Dendritic cell treated with granulocyte-macrophage colony-stimulating factor and Interleukin-4, amounts not matched to agents 40 ng/mL and 50 ng/mL, for 4 days (primary cell): ENCODE results near the gene PAPSS2.
A peak's percentile ranks its signal among the peaks of the same experiment; 100 is the strongest.

Experiments used
- H3K27ac Mint-ChIP-seq: one replicate; pipeline ENCODE4 v1.8.0; 2022; ENCODE audit warnings: mild to moderate bottlenecking, mixed read lengths
- H3K27me3 Mint-ChIP-seq: one replicate; pipeline ENCODE4 v1.8.0; 2022; ENCODE audit warnings: mild to moderate bottlenecking, mixed read lengths
- H3K36me3 Mint-ChIP-seq: one replicate; pipeline ENCODE4 v1.8.0; 2022; ENCODE audit warnings: low read depth, mixed read lengths
- H3K4me1 Mint-ChIP-seq: one replicate; pipeline ENCODE4 v1.8.0; 2022; ENCODE audit warnings: low read depth, mixed read lengths
- H3K4me3 Mint-ChIP-seq: one replicate; pipeline ENCODE4 v1.8.0; 2022; ENCODE audit warnings: mild to moderate bottlenecking, moderate library complexity, mixed read lengths
- H3K9me3 Mint-ChIP-seq: one replicate; pipeline ENCODE4 v1.8.0; 2022; ENCODE audit warnings: mixed read lengths
- intact Hi-C: fragments of 100-400 bp; cut with micrococcal nuclease; formaldehyde crosslinking; loops from one replicate; pipeline ENCODE4 v1.15.0; 2022

PAPSS2 gene

GRCh38 chr10:87765666-87766376 lies 106.1 kb downstream of the PAPSS2 start:
- Mint-ChIP-seq H3K27ac (no peak overlapping the region), H3K9me3 (no peaks in the 10 kb centered on the region), H3K27me3 (no peaks in the 10 kb centered on the region), H3K4me3 (no peak overlapping the region), H3K4me1 (peaks cover 14% of the 10 kb centered on the region), H3K36me3 (peaks cover 41% of the 10 kb centered on the region)
- intact Hi-C loops: no loop called here

- intact Hi-C loops: no loop called here
- no peaks in the 10 kb centered on the region for H3K9me3 Mint-ChIP-seq
- H3K27ac Mint-ChIP-seq: no peak overlapping the region
- no peak overlapping the region for H3K4me3 Mint-ChIP-seq
- peaks cover 41% of the 10 kb centered on the region for H3K36me3 Mint-ChIP-seq
- peaks cover 8% of the 10 kb centered on the region for H3K4me1 Mint-ChIP-seq
- H3K27me3 Mint-ChIP-seq: no peaks in the 10 kb centered on the region
Observed at GRCh38 chr10:87767253-87767652, 107.6 kb downstream of the PAPSS2 start.

- no peak overlapping the region for H3K27ac Mint-ChIP-seq
- H3K4me1 Mint-ChIP-seq: peaks cover 12% of the 10 kb centered on the region
- H3K27me3 Mint-ChIP-seq: no peaks in the 10 kb centered on the region
- no peaks in the 10 kb centered on the region for H3K9me3 Mint-ChIP-seq
- peaks cover 35% of the 10 kb centered on the region for H3K36me3 Mint-ChIP-seq
- H3K4me3 Mint-ChIP-seq: no peak overlapping the region
- intact Hi-C loops: loop anchor here (1.0 kb wide), 2 partner anchors 116 to 239 kb away; no protein-coding TSS in a partner anchor
Observed at GRCh38 chr10:87771871-87772500, 112.3 kb downstream of the PAPSS2 start.

- Mint-ChIP-seq H3K4me1 (peaks cover 6% of the 10 kb centered on the region), H3K4me3 (peak overlapping the region; percentile 50), H3K27me3 (no peaks in the 10 kb centered on the region), H3K27ac (peak overlapping the region; percentile 45), H3K36me3 (peaks cover 23% of the 10 kb centered on the region), H3K9me3 (no peaks in the 10 kb centered on the region)
- intact Hi-C loops: no loop called here
Observed at GRCh38 chr10:87775766-87776165, 116.1 kb downstream of the PAPSS2 start.

- H3K27me3 Mint-ChIP-seq: no peaks in the 10 kb centered on the region
- no peak overlapping the region for H3K4me3 Mint-ChIP-seq
- no peaks in the 10 kb centered on the region for H3K9me3 Mint-ChIP-seq
- intact Hi-C loops: no loop called here
- peaks cover 24% of the 10 kb centered on the region for H3K36me3 Mint-ChIP-seq
- no peak overlapping the region for H3K27ac Mint-ChIP-seq
- H3K4me1 Mint-ChIP-seq: peaks cover 6% of the 10 kb centered on the region
Observed at GRCh38 chr10:87776328-87776727, 116.7 kb downstream of the PAPSS2 start.

- H3K4me3 Mint-ChIP-seq: no peak overlapping the region
- H3K27ac Mint-ChIP-seq: no peak overlapping the region
- no peaks in the 10 kb centered on the region for H3K4me1 Mint-ChIP-seq
- no peaks in the 10 kb centered on the region for H3K9me3 Mint-ChIP-seq
- peaks cover 32% of the 10 kb centered on the region for H3K36me3 Mint-ChIP-seq
- intact Hi-C loops: no loop called here
- H3K27me3 Mint-ChIP-seq: no peaks in the 10 kb centered on the region
Observed at GRCh38 chr10:87781545-87781944, 121.9 kb downstream of the PAPSS2 start.

GRCh38 chr10:87782721-87783120 lies 123.0 kb downstream of the PAPSS2 start:
- Mint-ChIP-seq H3K27me3 (no peaks in the 10 kb centered on the region), H3K9me3 (no peaks in the 10 kb centered on the region), H3K4me3 (no peak overlapping the region), H3K4me1 (no peaks in the 10 kb centered on the region), H3K36me3 (peaks cover 34% of the 10 kb centered on the region), H3K27ac (no peak overlapping the region)
- intact Hi-C loops: no loop called here

GRCh38 chr10:87786421-87786820 lies 126.7 kb downstream of the PAPSS2 start:
- intact Hi-C loops: no loop called here
- H3K27me3 Mint-ChIP-seq: no peaks in the 10 kb centered on the region
- H3K9me3 Mint-ChIP-seq: no peaks in the 10 kb centered on the region
- no peak overlapping the region for H3K4me3 Mint-ChIP-seq
- peaks cover 46% of the 10 kb centered on the region for H3K36me3 Mint-ChIP-seq
- no peaks in the 10 kb centered on the region for H3K4me1 Mint-ChIP-seq
- H3K27ac Mint-ChIP-seq: no peak overlapping the region

GRCh38 chr10:87790185-87790584 lies 130.5 kb downstream of the PAPSS2 start:
- Mint-ChIP-seq H3K4me1 (no peaks in the 10 kb centered on the region), H3K36me3 (peaks cover 33% of the 10 kb centered on the region), H3K9me3 (no peaks in the 10 kb centered on the region), H3K27me3 (no peaks in the 10 kb centered on the region), H3K4me3 (no peak overlapping the region), H3K27ac (no peak overlapping the region)
- intact Hi-C loops: no loop called here

GRCh38 chr10:87794285-87794684 lies 134.6 kb downstream of the PAPSS2 start:
- no peaks in the 10 kb centered on the region for H3K27me3 Mint-ChIP-seq
- no peaks in the 10 kb centered on the region for H3K9me3 Mint-ChIP-seq
- intact Hi-C loops: no loop called here
- H3K27ac Mint-ChIP-seq: no peak overlapping the region
- peaks cover 33% of the 10 kb centered on the region for H3K36me3 Mint-ChIP-seq
- no peak overlapping the region for H3K4me3 Mint-ChIP-seq
- no peaks in the 10 kb centered on the region for H3K4me1 Mint-ChIP-seq
